GM18951 (cell line): ENCODE results near the gene TMEM253.

ENCODE experiments used
- POLR2A ChIP-seq: IDR thresholded peaks from 4 replicates; pipeline ENCODE4 v1.6.1; 2011; ENCODE audit warnings: mild to moderate bottlenecking; ENCODE audit not compliant: insufficient read length, insufficient read depth; ENCODE audit errors: extremely low read depth
- in situ Hi-C: fragments of 300-500 bp; cut with MboI; formaldehyde crosslinking; loops from one replicate; pipeline ENCODE4 v1.12.0; 2022; ENCODE audit warnings: low sequenced_read_pairs, mixed read lengths, inconsistent platforms; ENCODE audit not compliant: unreplicated experiment

Gene TMEM253

GRCh38 chr14:21066882-21067502 is 33.9 kb upstream of the TMEM253 start:
- no peak for TF ChIP-seq POLR2A
- in situ Hi-C loops: no loop called here

DNA sequence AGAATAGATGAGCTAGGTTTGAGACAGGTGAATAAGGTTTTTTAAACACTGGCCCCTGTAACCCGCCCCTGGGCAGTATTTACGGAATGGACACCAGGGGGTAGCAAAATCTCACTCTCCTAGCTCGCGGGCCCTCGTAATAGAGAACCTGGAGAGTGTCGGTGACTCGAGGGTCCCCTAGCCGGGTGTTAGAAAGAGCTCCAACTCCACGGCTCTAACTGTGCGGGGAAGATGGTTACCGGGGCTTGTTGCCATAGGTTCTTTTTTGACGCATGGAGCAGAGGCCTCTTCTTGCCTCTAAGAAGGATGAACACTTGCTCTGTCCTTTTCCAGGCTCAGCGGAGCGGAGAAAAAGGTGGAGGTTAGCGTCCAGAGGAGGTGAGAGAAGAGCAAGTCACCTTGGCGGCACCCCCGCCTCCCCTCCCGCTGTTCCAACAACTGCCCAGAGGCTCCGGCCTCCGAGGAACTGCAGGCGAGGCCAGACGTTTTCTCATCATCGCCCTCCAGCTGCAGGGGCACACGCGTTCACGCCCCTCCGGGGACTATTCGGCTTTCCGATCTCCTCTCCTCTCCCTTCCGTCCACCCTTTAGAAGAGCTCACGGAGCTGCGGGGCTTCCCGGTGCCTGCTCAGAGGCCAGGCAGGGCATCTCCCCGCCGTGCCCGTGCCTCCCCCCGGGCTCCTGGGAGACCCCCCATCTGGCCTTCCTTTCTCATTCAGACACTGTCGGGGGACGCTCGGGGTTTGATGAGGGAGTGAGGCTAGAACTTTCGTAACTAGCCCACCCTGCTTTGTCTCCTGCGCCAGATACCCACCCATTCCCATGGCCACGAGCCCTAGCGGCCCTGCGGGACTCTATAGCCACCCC is 32.1 kb upstream of the TMEM253 start:
- in situ Hi-C loops: no loop called here
- TF ChIP-seq POLR2A: no peak

DNA sequence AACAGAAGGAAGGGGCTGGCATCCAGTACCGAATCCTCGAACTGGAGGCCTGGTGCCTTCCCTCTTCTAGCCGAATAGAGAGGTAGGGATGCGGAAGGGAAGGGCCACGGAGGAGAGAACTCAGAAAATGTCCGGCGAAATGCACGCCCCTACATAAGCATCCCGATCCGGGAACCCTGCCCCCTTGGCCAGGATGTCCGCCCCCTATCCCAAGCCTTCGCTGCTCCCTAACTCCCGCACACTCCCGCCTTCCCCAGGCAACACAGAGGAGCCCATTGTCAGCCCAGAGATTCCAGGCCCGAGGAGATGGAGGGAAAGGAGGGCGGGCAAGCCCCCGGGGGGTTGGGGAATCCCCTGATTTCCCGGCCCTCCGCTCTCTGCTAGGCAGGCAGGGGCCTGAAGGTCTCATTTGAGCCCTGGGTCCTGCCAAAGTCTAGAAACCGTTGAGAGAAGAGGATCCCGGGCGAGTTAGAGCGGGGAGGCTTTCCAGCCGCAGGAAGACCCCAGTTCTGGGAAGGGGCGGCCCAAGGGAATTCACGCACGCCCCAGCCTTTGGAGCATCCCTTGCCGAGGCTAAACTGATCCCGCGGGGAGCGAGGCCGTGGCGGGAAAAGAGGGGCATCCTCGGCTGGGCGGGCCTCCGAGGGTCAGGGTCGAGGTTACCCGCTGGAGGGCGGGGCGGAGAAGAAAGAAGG is 31.3 kb upstream of the TMEM253 start:
- TF ChIP-seq POLR2A: no peak
- in situ Hi-C loops: no loop called here

DNA sequence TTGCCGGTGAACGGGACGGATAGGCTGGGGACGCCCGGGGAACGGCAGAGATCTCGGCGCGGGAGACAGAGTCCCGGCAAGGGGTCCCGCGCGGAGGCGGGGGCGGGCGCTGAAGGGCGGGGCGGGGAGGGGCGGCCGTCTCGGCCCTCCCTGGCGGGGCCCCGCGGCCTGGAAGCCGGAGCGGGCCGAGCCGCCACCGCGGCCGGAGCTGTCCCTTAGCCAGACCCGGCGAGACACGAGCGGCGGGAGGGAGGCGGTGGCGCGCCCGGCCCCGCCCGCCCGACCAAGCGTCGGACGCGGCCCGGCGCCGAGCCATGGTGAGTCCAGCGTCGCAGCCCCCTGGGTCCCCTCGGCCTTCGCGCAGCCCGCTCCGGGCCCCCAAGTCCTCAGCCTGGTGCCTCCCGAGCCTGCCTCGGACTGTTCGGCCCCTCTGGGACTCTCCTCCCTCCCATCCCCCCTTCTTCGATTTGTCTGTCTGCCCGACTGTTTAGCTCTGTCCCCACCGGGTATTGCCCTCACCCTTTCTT is 30.7 kb upstream of the TMEM253 start, which contains the start of gene ARHGEF40:
ARHGEF40 (plus strand) TSS at position 222 of the 527 bp plus-strand sequence; CDS start at position 315, 93 bp downstream.
- in situ Hi-C loops: no loop called here
- TF ChIP-seq POLR2A: no peak

GRCh38 chr14:21070610-21071224 is 30.1 kb upstream of the TMEM253 start:
- in situ Hi-C loops: no loop called here
- TF ChIP-seq POLR2A: no peak

- in situ Hi-C loops: no loop called here
- no peak for TF ChIP-seq POLR2A
These were observed 29.4 kb upstream of the TMEM253 start for GRCh38 chr14:21071225-21072030.

DNA sequence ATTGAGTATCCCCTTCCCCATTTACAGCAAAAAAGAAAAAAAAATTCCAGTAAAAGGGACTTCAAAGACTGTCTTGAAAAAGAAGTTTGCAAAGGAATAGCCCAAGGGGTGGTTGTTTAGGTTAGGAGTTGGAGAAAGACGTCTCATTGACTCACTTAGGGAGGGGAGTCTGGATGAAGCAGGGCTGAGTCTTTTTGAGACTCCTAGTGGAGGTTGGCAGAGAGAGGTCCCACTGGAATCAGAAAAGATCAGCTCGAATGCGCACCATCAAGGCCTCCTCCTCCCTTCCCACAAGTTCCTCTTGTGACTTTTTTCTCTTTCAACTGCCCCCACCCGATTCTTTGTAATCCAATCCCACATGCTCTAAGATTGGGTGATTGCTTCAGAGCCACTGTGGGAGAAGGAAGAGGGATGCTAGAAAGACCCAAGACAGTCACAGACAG is 28.8 kb upstream of the TMEM253 start:
- in situ Hi-C loops: no loop called here
- no peak for TF ChIP-seq POLR2A

DNA sequence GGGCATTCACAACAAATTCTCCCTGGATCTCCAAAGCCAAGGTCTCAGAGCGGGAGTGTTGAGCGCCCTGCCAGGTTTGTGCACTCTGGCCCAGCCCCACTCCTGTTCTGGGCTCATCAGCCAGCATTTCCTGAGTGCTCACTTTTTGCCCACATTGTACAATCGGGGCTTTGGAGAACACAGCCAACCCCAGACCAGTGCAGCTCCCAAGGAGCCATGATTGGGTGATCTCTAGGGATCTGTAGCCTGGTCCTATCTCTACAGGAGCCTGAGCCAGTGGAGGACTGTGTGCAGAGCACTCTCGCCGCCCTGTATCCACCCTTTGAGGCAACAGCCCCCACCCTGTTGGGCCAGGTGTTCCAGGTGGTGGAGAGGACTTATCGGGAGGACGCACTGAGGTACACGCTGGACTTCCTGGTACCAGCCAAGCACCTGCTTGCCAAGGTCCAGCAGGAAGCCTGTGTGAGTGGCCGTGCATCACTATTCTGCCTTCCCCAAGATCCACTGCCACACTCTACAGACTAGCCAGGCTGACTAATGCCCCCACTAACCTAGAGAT is 28.0 kb upstream of the TMEM253 start:
- no peak for TF ChIP-seq POLR2A
- in situ Hi-C loops: no loop called here

DNA sequence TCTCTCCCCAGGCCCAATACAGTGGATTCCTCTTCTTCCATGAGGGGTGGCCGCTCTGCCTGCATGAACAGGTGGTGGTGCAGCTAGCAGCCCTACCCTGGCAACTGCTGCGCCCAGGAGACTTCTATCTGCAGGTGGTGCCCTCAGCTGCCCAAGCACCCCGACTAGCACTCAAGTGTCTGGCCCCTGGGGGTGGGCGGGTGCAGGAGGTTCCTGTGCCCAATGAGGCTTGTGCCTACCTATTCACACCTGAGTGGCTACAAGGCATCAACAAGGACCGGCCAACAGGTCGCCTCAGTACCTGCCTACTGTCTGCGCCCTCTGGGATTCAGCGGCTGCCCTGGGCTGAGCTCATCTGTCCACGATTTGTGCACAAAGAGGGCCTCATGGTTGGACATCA is 26.9 kb upstream of the TMEM253 start:
- in situ Hi-C loops: no loop called here
- no peak for TF ChIP-seq POLR2A

- no peak for TF ChIP-seq POLR2A
- in situ Hi-C loops: no loop called here
These were observed 26.2 kb upstream of the TMEM253 start for GRCh38 chr14:21074398-21075272.
